GM23338 (cell line): Measurements from ENCODE around the gene HAUS2. TPM values are rescaled to one million over a fixed set of nuclear protein-coding genes. Genes with fewer than 3 reads are reported as not detected.

ENCODE experiments used
- ATAC-seq: fragments of 200-7000 bp; cut with Tn5 transposase; 3 replicates; pipeline ENCODE4 v1.9.1; 2020
- DNase-seq: peaks from one replicate; pipeline ENCODE4 v3.0.0-alpha.2; 2015; ENCODE audit warnings: low spot score
- H2AFZ ChIP-seq: fragments of 200-600 bp; sonication (generic); 2 replicates; pipeline ENCODE4 v1.8.0; 2016; ENCODE audit warnings: antibody characterized with exemption, mild to moderate bottlenecking, moderate library complexity
- H3F3A ChIP-seq: fragments of 200-600 bp; sonication (generic); replicated peaks from 2 replicates; pipeline ENCODE4 v1.8.0; 2017; ENCODE audit warnings: antibody characterized with exemption, mixed run types, low read depth
- H3K27ac ChIP-seq: fragments of 200-600 bp; sonication (generic); 2 replicates; pipeline ENCODE4 v1.6.1; 2016; ENCODE audit warnings: low read depth
- H3K27me3 ChIP-seq: fragments of 200-600 bp; sonication (generic); 2 replicates; pipeline ENCODE4 v1.8.0; 2016; ENCODE audit warnings: mild to moderate bottlenecking, mixed run types, moderate library complexity; ENCODE audit not compliant: insufficient read depth
- H3K36me3 ChIP-seq: fragments of 200-600 bp; sonication (generic); 2 replicates; pipeline ENCODE4 v1.8.0; 2016; ENCODE audit warnings: mild to moderate bottlenecking; ENCODE audit not compliant: insufficient read depth
- H3K4me1 ChIP-seq: fragments of 200-600 bp; sonication (generic); 2 replicates; pipeline ENCODE4 v1.8.0; 2016; ENCODE audit warnings: mild to moderate bottlenecking, moderate library complexity; ENCODE audit not compliant: insufficient read depth
- H3K4me2 ChIP-seq: fragments of 200-600 bp; sonication (generic); 2 replicates; pipeline ENCODE4 v1.7.1; 2017; ENCODE audit warnings: mixed run types
- H3K4me3 ChIP-seq: fragments of 200-600 bp; sonication (generic); 2 replicates; pipeline ENCODE4 v1.6.1; 2016; ENCODE audit warnings: mixed run types
- H3K79me2 ChIP-seq: fragments of 200-600 bp; sonication (generic); replicated peaks from 2 replicates; pipeline ENCODE4 v1.8.0; 2017; ENCODE audit warnings: mild to moderate bottlenecking; ENCODE audit not compliant: insufficient read depth
- H3K9me2 ChIP-seq: fragments of 200-600 bp; sonication (generic); 2 replicates; pipeline ENCODE4 v1.8.0; 2017; ENCODE audit not compliant: insufficient read depth
- H4K20me1 ChIP-seq: fragments of 200-600 bp; sonication (generic); replicated peaks from 2 replicates; pipeline ENCODE4 v1.8.0; 2017; ENCODE audit warnings: mild to moderate bottlenecking; ENCODE audit not compliant: insufficient read depth
- H3K27ac Mint-ChIP-seq: 2 replicates; pipeline ENCODE4 v1.8.0; 2020; ENCODE audit warnings: inconsistent platforms, mild to moderate bottlenecking, moderate library complexity, mixed read lengths
- H3K27me3 Mint-ChIP-seq: 3 replicates; pipeline ENCODE4 v1.8.0; 2022; ENCODE audit warnings: low read depth, mild to moderate bottlenecking, moderate library complexity, mixed read lengths, inconsistent platforms; ENCODE audit not compliant: insufficient read depth, poor library complexity
- H3K36me3 Mint-ChIP-seq: 3 replicates; pipeline ENCODE4 v1.8.0; 2021; ENCODE audit warnings: low read depth, mild to moderate bottlenecking, inconsistent platforms, moderate library complexity, mixed read lengths
- H3K4me1 Mint-ChIP-seq: 3 replicates; pipeline ENCODE4 v1.8.0; 2020; ENCODE audit warnings: mild to moderate bottlenecking, inconsistent platforms, mixed read lengths
- H3K4me3 Mint-ChIP-seq: 3 replicates; pipeline ENCODE4 v1.8.0; 2021; ENCODE audit warnings: moderate library complexity, mild to moderate bottlenecking, inconsistent platforms, mixed read lengths
- H3K9me3 Mint-ChIP-seq: 3 replicates; pipeline ENCODE4 v1.8.0; 2020; ENCODE audit warnings: moderate library complexity, mild to moderate bottlenecking, inconsistent platforms, mixed read lengths
- CREB1 ChIP-seq: fragments of 250-450 bp; sonication (Bioruptor Pico); IDR thresholded peaks from 2 replicates; pipeline ENCODE4 v1.5.0; 2020; ENCODE audit warnings: low read depth, mild to moderate bottlenecking, moderate library complexity
- CTCF ChIP-seq, 2 experiments: fragments of 200-600 bp in 1 of 2; sonication (generic) in 1 of 2; conservative IDR thresholded peaks; 2 replicates each; pipeline versions ENCODE4 v1.5.1 to v1.6.1; 2016 to 2017; ENCODE audit warnings: antibody characterized with exemption in 2 of 2, low read depth in 2 of 2, mild to moderate bottlenecking in 2 of 2, moderate library complexity in 1 of 2
- ETS1 ChIP-seq: IDR thresholded peaks from 2 replicates; pipeline ENCODE4 v1.6.1; 2016; ENCODE audit warnings: antibody characterized with exemption
- EZH2 ChIP-seq: fragments of 200-600 bp; sonication (generic); IDR thresholded peaks from one replicate; pipeline ENCODE4 v1.8.0; 2017; ENCODE audit warnings: antibody characterized with exemption, mild to moderate bottlenecking, low read depth; ENCODE audit not compliant: unreplicated experiment
- EZH2phosphoT487 ChIP-seq: fragments of 200-600 bp; sonication (generic); IDR thresholded peaks from one replicate; pipeline ENCODE4 v1.8.1; 2018; ENCODE audit warnings: antibody characterized with exemption; ENCODE audit not compliant: unreplicated experiment
- JUNB ChIP-seq: IDR thresholded peaks from one replicate; pipeline ENCODE4 v1.6.1; 2016; ENCODE audit warnings: antibody characterized with exemption; ENCODE audit not compliant: unreplicated experiment
- NANOG ChIP-seq: IDR thresholded peaks from 2 replicates; pipeline ENCODE4 v1.6.1; 2016; ENCODE audit warnings: antibody characterized with exemption, borderline replicate concordance
- POLR2AphosphoS5 ChIP-seq: IDR thresholded peaks from 2 replicates; pipeline ENCODE4 v1.6.1; 2016; ENCODE audit warnings: antibody characterized with exemption, low read depth
- REST ChIP-seq: IDR thresholded peaks from one replicate; pipeline ENCODE4 v1.6.1; 2018; ENCODE audit warnings: antibody characterized with exemption; ENCODE audit not compliant: unreplicated experiment
- STAT1 ChIP-seq: IDR thresholded peaks from one replicate; pipeline ENCODE4 v1.6.1; 2016; ENCODE audit warnings: antibody characterized with exemption; ENCODE audit not compliant: unreplicated experiment
- ZNF114 ChIP-seq: fragments of 250-450 bp; sonication (Bioruptor Pico); IDR thresholded peaks from 2 replicates; pipeline ENCODE4 v1.5.0; 2020; ENCODE audit warnings: mild to moderate bottlenecking, moderate library complexity
- ZNF331 ChIP-seq: fragments of 250-450 bp; sonication (Bioruptor Pico); IDR thresholded peaks from 2 replicates; pipeline ENCODE4 v1.5.0; 2020; ENCODE audit warnings: low read depth, mild to moderate bottlenecking, moderate library complexity
- ZNF462 ChIP-seq: fragments of 250-450 bp; sonication (Bioruptor Pico); IDR thresholded peaks from 2 replicates; pipeline ENCODE4 v1.5.0; 2020; ENCODE audit warnings: mild to moderate bottlenecking, moderate library complexity
- polyA plus RNA-seq: library from polyadenylated mRNA; unstranded; fragments of >200 nt; fragmentation: Nextera tagmentation; extraction: Ambion mirVana; gene quantifications from 2 replicates; pipeline ENCODE4 v1.2.1, GENCODE V29; 2016
- total RNA-seq: library from RNA; depleted of rRNA; stranded (reverse); fragments of >200 nt; shearing (Covaris generic); gene quantifications from 2 replicates; pipeline ENCODE4 v1.2.3, GENCODE V29; 2014

HAUS2 gene
- total and polyA plus RNA-seq, 2 experiments from 2014 or later: 30.9 to 32.7 TPM

GRCh38 chr15:42549741-42550392, 1.2 kb downstream of the HAUS2 start:
- peak overlapping the region; percentile 96 for H3K4me3 ChIP-seq
- peaks cover 2% of the 10 kb centered on the region; the same call in 1 of the 3 replicates for H3K36me3 Mint-ChIP-seq
- no peaks in the 10 kb centered on the region for H3K9me2 ChIP-seq
- H3K27ac ChIP-seq: no peak overlapping the region
- peaks cover 7% of the 10 kb centered on the region for H3K27me3 Mint-ChIP-seq
- TF ChIP-seq EZH2: no peak
- TF ChIP-seq CREB1 (CRISPR knock-in tag): no peak
- no peak for TF ChIP-seq ETS1
- no peak for TF ChIP-seq STAT1
- TF ChIP-seq NANOG: no peak
- TF ChIP-seq REST: no peak
- no peak for TF ChIP-seq ZNF331 (CRISPR knock-in tag)
- no peak for TF ChIP-seq POLR2AphosphoS5
- TF ChIP-seq JUNB: no peak
- no peak for TF ChIP-seq EZH2phosphoT487
- no peak for TF ChIP-seq ZNF114
- TF ChIP-seq CTCF (conservative IDR thresholded peaks at IDR 0.05; ENCODE audit: low read depth in 2 of 2): no peak
- no peak for TF ChIP-seq ZNF462 (CRISPR knock-in tag)
- H3K27ac Mint-ChIP-seq: no peak overlapping the region
- ATAC-seq (no peak), DNase-seq (no peak)
- H3K4me1 ChIP-seq: peaks cover 9% of the 10 kb centered on the region
- H3F3A ChIP-seq: no peaks in the 10 kb centered on the region; the same call in 1 of the 2 replicates
- H3K4me1 Mint-ChIP-seq: peaks cover 13% of the 10 kb centered on the region
- H2AFZ ChIP-seq: no peak overlapping the region
- peaks cover 65% of the 10 kb centered on the region for H3K79me2 ChIP-seq
- no peaks in the 10 kb centered on the region for H3K36me3 ChIP-seq
- H4K20me1 ChIP-seq: peaks cover 20% of the 10 kb centered on the region
- H3K4me2 ChIP-seq: peak overlapping the region; percentile 98
- no peaks in the 10 kb centered on the region for H3K27me3 ChIP-seq
- no peaks in the 10 kb centered on the region for H3K9me3 Mint-ChIP-seq
- peak overlapping the region; percentile 93 for H3K4me3 Mint-ChIP-seq
